Raji (cell line): ENCODE results near the gene CAMSAP2.

Experiments used
- POLR2A ChIP-seq: IDR thresholded peaks from 2 replicates; pipeline ENCODE4 v1.6.1; 2011; ENCODE audit warnings: low read depth, low read length, control low read depth; ENCODE audit not compliant: insufficient read depth

Gene CAMSAP2

GRCh38 chr1:200731654-200732332 is 6.9 kb upstream of the CAMSAP2 start:
- no peak for TF ChIP-seq POLR2A

GRCh38 chr1:200732438-200732837 is 6.3 kb upstream of the CAMSAP2 start:
- no peak for TF ChIP-seq POLR2A

- TF ChIP-seq POLR2A, result no peak
Measured at GRCh38 chr1:200733907-200734306, 4.8 kb upstream of the CAMSAP2 start.

- TF ChIP-seq POLR2A, result no peak
Measured at GRCh38 chr1:200737647-200738291, 924 bp upstream of the CAMSAP2 start.

GRCh38 chr1:200738949-200739651 is 407 bp downstream of the CAMSAP2 start:
- peak; percentile 56 for TF ChIP-seq POLR2A

- no peak for TF ChIP-seq POLR2A
Measured at GRCh38 chr1:200739702-200740570, 1.2 kb downstream of the CAMSAP2 start.

- no peak for TF ChIP-seq POLR2A
Measured at GRCh38 chr1:200740571-200741208, 2.0 kb downstream of the CAMSAP2 start.

- TF ChIP-seq POLR2A, result no peak
Measured at GRCh38 chr1:200741551-200742207, 3.0 kb downstream of the CAMSAP2 start.

- TF ChIP-seq POLR2A, result no peak
Measured at GRCh38 chr1:200744143-200744542, 5.5 kb downstream of the CAMSAP2 start.

GRCh38 chr1:200749090-200749489 is 10.4 kb downstream of the CAMSAP2 start:
- TF ChIP-seq POLR2A, result no peak

- no peak for TF ChIP-seq POLR2A
Measured at GRCh38 chr1:200751717-200752116, 13.0 kb downstream of the CAMSAP2 start.

GRCh38 chr1:200753650-200754198 is 15.0 kb downstream of the CAMSAP2 start:
- TF ChIP-seq POLR2A, result no peak

- no peak for TF ChIP-seq POLR2A
Measured at GRCh38 chr1:200755456-200755855, 16.8 kb downstream of the CAMSAP2 start.

- no peak for TF ChIP-seq POLR2A
Measured at GRCh38 chr1:200762089-200762488, 23.4 kb downstream of the CAMSAP2 start.
